HL-60 (cell line): ENCODE measurements around the gene PRDM16.

Source experiments
- DNase-seq, 2 experiments: peaks; one replicate each; pipeline ENCODE4 v3.0.0-alpha.2; 2010 to 2020; ENCODE audit warnings: low read depth in 1 of 2, low spot score in 1 of 2
- H3K27ac ChIP-seq: fragments of 250-450 bp; sonication (Bioruptor Pico); replicated peaks from 2 replicates; pipeline ENCODE4 v1.5.1; 2020; ENCODE audit warnings: mild to moderate bottlenecking, moderate library complexity
- H3K27me3 ChIP-seq: fragments of 250-450 bp; sonication (Bioruptor Pico); 2 replicates; pipeline ENCODE4 v1.5.1; 2021; ENCODE audit warnings: mild to moderate bottlenecking, moderate library complexity; ENCODE audit not compliant: insufficient read depth, poor library complexity, severe bottlenecking
- H3K4me3 ChIP-seq: replicated peaks from 2 replicates; pipeline ENCODE4 v1.5.1; 2011; ENCODE audit warnings: mild to moderate bottlenecking, control low read depth, low read length; ENCODE audit not compliant: insufficient read depth
- GABPA ChIP-seq: IDR thresholded peaks from 2 replicates; pipeline ENCODE4 v1.6.1; 2012; ENCODE audit warnings: low read depth
- POLR2AphosphoS5 ChIP-seq: IDR thresholded peaks from 2 replicates; pipeline ENCODE4 v1.6.1; 2012; ENCODE audit warnings: low read depth
- SPI1 ChIP-seq: IDR thresholded peaks from 2 replicates; pipeline ENCODE4 v1.6.1; 2012; ENCODE audit warnings: low read depth, mild to moderate bottlenecking, borderline replicate concordance
- TF ChIP-seq, protein P1 (sequence below): IDR thresholded peaks from one replicate; pipeline ENCODE4 v1.5.1; 2011; ENCODE audit warnings: low read length, control low read depth, inconsistent platforms; ENCODE audit not compliant: insufficient read depth
- TF ChIP-seq, protein P2 (sequence below): IDR thresholded peaks from 2 replicates; pipeline ENCODE4 v1.6.1; 2012; ENCODE audit warnings: low read depth; ENCODE audit not compliant: insufficient replicate concordance

PRDM16 gene

DNA sequence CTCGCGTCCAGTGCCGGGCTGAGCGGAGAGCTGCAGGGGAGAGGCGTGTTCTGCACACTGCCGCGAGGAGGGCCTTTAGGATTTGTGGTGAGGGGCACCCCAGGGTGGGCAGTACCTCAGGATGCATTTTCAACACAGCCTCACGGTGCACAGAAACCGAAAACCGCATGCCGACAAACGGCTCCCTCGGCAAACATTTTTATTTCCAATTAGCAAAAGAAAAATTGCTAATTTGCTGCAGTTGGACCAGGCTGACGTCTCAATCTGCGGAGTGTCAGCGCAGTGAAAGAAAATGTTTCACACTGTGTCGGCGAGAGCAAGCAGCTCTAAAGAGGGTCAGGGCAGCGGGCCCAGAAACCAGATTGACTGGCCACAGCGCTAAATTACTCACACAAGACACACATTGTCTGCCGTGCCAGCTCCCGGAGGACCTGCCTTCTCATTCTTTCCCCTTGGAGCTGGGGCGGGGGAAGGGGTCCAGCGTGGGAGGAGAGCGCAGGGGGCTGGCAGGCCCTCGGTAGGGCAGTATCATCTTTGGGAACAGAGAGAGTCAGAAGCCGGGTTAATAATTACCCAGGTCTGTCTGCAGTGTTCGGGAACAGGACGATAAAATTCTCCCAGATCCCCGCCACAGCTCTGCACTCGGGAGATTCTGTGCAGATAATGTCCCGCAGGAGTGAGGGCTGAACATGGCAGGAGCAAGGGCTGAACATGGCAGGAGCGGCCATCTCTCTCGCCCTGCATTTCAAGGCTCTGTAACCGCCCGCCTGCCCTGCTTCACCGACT, 150.2 kb downstream of the PRDM16 start:
- Histone ChIP-seq H3K27ac (no peak overlapping the region), H3K4me3 (no peak overlapping the region), H3K27me3 (no peaks in the 10 kb centered on the region)
- TF ChIP-seq, protein P1, sequence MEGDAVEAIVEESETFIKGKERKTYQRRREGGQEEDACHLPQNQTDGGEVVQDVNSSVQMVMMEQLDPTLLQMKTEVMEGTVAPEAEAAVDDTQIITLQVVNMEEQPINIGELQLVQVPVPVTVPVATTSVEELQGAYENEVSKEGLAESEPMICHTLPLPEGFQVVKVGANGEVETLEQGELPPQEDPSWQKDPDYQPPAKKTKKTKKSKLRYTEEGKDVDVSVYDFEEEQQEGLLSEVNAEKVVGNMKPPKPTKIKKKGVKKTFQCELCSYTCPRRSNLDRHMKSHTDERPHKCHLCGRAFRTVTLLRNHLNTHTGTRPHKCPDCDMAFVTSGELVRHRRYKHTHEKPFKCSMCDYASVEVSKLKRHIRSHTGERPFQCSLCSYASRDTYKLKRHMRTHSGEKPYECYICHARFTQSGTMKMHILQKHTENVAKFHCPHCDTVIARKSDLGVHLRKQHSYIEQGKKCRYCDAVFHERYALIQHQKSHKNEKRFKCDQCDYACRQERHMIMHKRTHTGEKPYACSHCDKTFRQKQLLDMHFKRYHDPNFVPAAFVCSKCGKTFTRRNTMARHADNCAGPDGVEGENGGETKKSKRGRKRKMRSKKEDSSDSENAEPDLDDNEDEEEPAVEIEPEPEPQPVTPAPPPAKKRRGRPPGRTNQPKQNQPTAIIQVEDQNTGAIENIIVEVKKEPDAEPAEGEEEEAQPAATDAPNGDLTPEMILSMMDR: no peak
- TF ChIP-seq SPI1: no peak
- TF ChIP-seq GABPA: no peak
- TF ChIP-seq, protein P2, sequence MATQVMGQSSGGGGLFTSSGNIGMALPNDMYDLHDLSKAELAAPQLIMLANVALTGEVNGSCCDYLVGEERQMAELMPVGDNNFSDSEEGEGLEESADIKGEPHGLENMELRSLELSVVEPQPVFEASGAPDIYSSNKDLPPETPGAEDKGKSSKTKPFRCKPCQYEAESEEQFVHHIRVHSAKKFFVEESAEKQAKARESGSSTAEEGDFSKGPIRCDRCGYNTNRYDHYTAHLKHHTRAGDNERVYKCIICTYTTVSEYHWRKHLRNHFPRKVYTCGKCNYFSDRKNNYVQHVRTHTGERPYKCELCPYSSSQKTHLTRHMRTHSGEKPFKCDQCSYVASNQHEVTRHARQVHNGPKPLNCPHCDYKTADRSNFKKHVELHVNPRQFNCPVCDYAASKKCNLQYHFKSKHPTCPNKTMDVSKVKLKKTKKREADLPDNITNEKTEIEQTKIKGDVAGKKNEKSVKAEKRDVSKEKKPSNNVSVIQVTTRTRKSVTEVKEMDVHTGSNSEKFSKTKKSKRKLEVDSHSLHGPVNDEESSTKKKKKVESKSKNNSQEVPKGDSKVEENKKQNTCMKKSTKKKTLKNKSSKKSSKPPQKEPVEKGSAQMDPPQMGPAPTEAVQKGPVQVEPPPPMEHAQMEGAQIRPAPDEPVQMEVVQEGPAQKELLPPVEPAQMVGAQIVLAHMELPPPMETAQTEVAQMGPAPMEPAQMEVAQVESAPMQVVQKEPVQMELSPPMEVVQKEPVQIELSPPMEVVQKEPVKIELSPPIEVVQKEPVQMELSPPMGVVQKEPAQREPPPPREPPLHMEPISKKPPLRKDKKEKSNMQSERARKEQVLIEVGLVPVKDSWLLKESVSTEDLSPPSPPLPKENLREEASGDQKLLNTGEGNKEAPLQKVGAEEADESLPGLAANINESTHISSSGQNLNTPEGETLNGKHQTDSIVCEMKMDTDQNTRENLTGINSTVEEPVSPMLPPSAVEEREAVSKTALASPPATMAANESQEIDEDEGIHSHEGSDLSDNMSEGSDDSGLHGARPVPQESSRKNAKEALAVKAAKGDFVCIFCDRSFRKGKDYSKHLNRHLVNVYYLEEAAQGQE: no peak
- no peak for TF ChIP-seq POLR2AphosphoS5
- no peak for DNase-seq

DNA sequence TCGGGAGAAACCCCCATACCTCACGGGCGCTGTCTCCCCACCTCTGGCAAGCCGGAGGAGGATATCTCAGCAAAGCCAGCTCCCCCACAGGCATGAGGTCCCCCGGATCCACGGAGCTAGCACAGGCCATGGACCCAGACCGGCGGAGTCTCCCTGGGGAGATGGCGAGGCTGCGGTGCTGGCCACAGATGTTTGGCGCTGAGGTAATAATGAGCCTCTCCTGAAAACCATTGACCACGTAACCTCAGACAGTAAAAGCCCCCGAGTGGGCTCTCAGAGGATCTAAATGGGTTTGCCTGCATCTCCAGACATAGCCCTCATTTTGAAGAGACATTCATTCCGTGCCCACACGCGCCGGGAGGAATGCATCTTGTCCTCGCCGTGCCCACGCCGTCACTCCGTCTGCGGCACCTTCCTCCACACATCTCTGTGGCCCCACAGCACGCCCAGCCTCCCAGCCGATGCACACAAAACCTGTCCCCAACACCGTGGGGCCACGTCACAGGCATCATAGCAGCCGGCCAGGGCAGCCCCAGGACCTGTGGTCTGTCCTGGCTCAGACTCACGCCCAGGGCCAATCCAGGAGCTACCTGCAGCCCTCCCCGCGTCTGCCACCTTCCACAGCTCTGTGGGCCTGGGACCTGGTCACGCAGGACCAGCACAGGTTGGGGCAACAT, 150.9 kb downstream of the PRDM16 start:
- DNase-seq: no peak
- TF ChIP-seq, protein P2: no peak
- TF ChIP-seq POLR2AphosphoS5 (no peak), GABPA (no peak), SPI1 (no peak)
- TF ChIP-seq, protein P1: no peak
- Histone ChIP-seq H3K27ac (no peak overlapping the region), H3K27me3 (no peaks in the 10 kb centered on the region), H3K4me3 (no peak overlapping the region)

DNA sequence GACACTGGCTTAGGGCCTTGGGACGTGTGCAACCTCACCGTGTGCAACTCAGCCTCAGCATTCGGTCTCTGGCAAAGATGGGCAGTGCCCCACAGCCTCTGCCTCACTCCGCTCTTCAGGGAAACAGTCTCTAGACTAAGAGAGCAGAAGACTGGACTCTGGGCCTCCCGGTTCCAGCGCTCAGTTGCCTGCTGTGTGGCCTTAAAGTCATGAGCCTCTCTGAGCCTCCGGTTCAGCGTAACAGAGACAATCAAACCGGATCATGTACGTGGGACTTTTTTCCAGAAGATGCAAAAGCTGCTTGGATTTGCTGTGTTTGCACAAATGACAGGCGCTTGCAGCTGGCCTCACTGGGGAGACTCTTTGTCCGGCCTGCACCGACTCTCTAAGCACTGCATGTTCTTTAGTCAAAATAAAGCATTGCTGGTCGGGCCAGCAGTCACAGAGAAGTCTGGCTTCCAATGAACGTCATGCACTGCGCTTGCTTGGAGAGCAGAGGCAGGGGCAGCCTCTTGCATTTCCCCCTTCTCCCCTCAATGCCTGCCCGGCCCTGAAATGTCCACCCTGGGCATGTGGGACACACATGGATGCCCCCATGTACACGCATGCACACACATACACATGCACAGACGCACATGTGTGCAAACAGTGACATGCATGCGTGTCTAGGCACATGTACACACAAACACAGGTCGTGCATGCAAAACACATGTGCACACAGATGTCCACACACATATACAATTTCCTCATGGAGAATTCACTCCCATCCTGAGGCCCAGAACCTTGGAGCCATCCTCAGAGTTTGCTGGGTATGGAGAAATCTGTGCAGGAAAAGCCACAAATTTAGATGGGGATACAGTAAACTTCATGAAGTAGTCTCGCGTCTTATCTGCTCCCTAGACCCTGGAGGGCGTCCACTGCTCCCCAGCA, 152.4 kb downstream of the PRDM16 start:
- no peak for DNase-seq
- Histone ChIP-seq H3K27me3 (no peaks in the 10 kb centered on the region), H3K4me3 (no peak overlapping the region), H3K27ac (no peak overlapping the region)
- TF ChIP-seq SPI1 (no peak), GABPA (no peak), POLR2AphosphoS5 (no peak)
- TF ChIP-seq, protein P1: no peak
- TF ChIP-seq, protein P2: no peak
